ENCODE data around the gene STAMBPL1.

DNA sequence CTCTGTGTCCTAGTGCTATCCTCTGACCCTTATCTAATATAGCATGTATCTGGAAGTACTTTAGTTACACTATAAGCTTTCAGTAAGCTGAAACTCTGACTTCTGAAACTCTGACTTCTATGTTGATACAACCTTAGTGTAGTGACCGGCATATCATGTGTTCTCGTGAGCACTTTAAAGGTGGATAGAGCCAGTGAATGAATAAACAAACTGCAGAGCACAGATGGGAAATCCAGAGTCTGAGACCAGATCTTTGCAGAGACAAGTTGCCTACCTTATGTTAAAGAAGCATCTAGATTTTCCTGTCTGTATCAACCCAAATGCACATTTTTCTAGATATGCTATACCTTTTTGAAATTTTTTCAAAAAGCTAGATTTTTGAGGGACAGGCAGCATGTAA, 69.0 kb downstream of the STAMBPL1 start:
- TF ChIP-seq POLR2A (IDR thresholded peaks at IDR 0.05) (no peak), EP300 (IDR thresholded peaks at IDR 0.05) (no peak)
- TF ChIP-seq, protein P1, sequence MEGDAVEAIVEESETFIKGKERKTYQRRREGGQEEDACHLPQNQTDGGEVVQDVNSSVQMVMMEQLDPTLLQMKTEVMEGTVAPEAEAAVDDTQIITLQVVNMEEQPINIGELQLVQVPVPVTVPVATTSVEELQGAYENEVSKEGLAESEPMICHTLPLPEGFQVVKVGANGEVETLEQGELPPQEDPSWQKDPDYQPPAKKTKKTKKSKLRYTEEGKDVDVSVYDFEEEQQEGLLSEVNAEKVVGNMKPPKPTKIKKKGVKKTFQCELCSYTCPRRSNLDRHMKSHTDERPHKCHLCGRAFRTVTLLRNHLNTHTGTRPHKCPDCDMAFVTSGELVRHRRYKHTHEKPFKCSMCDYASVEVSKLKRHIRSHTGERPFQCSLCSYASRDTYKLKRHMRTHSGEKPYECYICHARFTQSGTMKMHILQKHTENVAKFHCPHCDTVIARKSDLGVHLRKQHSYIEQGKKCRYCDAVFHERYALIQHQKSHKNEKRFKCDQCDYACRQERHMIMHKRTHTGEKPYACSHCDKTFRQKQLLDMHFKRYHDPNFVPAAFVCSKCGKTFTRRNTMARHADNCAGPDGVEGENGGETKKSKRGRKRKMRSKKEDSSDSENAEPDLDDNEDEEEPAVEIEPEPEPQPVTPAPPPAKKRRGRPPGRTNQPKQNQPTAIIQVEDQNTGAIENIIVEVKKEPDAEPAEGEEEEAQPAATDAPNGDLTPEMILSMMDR (IDR thresholded peaks at IDR 0.05): no peak
